Stimulated activated CD4-positive, alpha-beta T cell treated with anti-CD3 and anti-CD28 coated beads, Interleukin-4, amount 100 ng/mL, for 24 hours (primary cell): ENCODE data around the gene ZNF547.

Experiments
- DNase-seq: peaks from one replicate; pipeline ENCODE4 v3.0.0-alpha.2; 2020

Gene ZNF547

GRCh38 chr19:57376151-57376550, 12.8 kb downstream of the ZNF547 start:
- DNase-seq: no peak

DNA sequence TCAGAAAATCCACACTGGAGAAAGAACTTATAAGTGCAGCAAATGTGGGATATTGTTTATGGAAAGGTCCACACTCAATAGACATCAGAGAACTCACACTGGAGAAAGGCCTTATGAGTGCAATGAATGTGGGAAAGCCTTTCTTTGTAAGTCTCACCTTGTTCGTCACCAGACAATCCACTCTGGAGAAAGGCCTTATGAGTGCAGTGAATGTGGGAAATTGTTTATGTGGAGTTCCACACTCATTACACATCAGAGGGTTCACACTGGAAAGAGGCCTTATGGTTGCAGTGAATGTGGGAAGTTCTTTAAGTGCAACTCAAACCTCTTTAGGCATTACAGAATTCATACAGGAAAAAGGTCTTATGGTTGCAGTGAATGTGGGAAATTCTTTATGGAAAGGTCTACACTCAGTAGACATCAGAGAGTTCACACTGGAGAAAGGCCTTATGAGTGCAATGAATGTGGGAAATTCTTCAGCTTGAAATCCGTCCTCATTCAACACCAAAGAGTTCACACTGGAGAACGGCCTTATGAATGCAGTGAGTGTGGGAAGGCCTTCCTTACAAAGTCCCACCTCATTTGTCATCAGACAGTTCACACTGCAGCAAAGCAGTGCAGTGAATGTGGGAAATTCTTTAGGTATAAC, 14.3 kb downstream of the ZNF547 start:
- no peak for DNase-seq

- no peak for DNase-seq
These were observed 17.6 kb downstream of the ZNF547 start for GRCh38 chr19:57380923-57381322.

GRCh38 chr19:57382806-57383488, 19.6 kb downstream of the ZNF547 start:
- no peak for DNase-seq

- no peak for DNase-seq
These were observed 25.9 kb downstream of the ZNF547 start for GRCh38 chr19:57389194-57389729.

DNA sequence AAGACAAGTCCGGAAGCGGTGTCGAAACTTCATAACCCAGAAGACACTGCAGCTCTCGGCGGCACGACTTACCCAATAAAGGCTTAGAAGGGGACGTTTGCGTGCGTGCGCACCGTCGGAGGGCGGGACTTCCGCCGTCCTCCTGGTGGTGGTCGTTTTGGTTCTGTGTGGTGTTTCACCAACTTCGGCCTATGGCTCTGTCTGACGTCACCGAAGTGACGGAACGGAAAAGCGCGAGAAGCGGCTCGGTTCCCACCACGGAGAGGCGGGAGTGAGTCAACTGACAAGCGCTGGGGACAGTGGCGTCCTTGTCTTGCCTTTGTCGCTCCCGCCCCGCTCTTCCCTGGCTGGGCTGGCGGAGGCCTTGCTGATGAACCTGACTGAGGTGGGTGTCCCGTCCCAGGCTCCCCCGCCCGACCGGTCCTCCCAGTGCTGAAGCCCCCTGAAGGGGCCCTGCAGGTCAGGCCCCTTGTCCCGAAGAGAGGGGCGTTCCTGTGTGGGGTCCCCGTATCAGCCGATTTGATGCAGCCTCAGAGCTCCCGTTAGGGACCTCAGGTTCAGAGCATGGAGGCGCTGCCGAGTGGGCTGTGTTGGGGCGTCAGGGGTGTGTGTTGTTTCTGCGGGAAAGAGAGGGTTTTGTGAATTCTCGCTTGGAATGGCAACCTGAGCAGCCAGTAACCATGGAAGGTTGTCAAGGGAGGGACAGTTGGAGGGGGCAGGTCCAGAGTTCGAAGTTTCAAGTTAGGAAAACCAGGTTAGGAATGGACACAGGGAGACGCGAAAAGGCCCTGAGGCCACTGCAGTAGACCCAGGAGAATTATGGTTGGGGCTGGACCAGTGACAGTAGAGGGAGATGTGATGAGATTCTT, 26.6 kb downstream of the ZNF547 start, which contains the start of gene ZNF548:
Gene ZNF548 (plus strand): TSS at position 125 of the 869 bp plus-strand sequence. CDS start 246 bp downstream, at position 371.
- DNase-seq: peak; percentile 97

DNA sequence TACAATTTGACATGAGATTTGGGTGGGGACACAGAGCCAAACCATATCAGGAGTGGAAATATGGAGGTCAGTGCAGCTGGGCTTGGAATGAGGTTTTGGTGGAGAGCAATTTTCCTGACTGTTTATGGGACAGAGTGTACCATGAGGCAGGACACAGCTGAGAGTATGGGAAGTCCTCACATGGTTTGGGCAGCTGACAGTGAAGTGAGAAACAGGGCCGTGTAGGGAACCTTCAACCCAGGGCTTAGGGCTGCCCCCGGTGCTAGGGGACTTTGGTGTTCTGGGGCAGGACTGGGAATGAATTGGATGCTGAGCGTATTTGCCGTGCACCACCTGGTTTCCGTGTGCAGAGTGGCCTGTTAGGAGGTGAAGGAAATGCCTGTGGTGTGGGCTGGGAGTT, 32.4 kb downstream of the ZNF547 start:
- no peak for DNase-seq

DNA sequence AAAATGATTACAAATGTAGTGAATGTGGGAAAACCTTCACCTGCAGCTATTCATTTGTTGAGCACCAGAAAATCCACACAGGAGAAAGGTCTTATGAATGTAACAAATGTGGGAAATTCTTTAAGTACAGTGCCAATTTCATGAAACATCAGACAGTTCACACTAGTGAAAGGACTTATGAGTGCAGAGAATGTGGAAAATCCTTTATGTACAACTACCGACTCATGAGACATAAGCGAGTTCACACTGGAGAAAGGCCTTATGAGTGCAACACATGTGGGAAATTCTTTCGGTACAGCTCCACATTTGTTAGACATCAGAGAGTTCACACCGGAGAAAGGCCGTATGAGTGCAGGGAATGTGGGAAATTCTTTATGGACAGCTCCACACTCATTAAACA, 35.5 kb downstream of the ZNF547 start:
- no peak for DNase-seq

DNA sequence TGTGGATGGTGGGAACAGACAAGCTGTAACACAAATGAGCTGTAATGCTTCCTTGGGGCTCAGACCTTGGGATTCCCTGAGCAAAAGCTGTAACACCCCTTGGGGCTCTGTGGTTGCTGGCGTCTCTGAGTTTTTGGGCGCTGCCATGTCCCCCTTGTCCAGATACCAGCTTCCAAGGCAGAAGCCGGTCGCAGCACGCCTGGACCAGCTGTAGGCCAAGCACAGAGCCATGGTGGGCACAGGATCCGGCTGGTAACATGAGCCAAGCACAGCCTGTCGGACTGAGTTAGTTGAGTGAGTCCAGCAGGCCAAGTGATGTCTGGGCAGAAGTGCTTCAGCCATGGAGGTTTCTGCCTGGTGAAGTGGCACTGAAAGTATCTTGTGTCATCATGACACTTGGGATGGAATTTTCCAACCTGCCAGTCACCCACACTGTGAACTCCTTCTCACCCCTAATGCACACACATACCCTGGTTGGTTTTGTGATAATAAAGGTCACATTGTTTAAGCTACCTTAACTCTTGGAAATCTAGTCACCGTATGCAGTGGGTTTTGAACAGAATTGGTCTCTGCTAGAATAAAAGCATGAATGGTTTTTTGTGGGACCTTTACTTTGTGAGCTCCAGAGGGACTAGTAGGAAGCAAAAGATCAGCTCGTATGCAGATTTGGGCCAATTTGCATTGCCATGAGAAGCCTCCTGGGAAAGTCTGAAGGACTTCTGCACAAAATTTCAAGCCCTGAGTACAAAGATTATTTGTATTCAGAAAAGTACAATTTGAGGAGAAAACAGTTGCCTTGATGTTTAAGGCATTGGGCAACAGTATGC, 40.6 kb downstream of the ZNF547 start:
- DNase-seq: no peak

DNA sequence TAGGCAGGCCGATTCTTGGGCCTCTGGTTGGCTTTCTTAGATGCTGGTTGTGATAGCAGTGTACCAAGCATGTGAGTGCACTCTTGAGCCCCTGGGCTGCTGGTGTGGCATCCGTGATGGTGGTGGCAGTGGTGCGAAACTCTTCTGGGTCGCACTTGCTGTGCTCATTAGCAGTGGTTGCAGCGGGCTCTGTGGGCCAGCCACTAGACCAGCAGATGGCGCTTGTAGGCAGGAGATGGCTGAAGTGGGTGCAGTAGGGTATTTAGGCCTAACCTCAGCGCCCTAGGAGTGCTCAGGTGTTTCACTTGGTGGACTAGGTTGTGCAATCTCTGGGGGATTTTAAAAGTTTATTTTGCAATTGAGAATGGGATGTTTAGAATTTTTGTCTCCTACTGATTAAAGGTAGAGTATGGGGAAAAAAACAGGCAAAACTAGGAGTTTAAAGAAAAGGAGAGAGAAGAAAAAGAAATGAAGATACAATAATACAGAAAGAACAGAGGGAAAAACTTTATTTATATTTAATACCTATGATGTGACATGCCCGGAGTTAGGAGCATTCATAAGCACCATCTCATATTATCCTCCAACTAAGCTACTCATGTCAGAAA, 43.3 kb downstream of the ZNF547 start:
- peak; percentile 76 for DNase-seq

DNA sequence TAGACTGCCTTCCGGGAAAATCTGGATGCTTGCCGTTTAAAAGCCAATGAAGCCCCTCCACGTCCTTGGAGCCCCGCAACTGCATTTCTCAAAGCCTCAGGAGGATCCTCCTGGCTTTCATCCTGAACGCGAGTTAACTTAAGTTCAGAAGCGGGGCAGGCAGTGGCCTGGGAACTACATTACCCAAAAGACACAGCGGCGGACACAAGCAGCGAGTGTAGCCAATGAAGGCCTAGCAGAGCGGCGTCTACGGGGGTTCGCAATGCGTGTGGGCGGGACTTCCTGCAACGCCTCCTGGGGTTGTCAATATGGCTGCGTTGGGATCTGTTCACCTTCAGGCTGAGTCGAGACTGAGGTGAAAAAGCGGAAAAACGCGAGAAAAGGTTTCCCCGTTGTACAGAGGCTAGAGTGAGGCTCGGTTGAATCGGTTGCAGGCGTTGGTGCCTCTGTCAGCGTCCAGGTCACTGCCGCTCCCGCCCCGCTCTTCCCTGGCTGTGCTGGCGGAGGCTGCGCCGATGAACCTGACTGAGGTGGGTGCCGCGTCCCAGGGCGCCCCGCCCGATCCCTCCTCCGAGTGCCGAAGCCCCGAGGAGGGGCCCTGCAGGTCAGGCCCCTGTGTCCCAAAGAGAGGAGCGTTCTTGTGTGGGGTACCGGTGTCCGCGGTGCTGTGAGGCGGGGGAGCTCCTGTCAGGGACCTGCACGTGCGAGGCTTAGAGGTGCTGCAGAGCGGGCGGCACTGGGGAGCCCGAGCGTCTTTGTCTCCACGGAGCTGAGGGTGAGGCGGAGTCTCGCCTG, 47.7 kb downstream of the ZNF547 start, which contains the start of gene ZNF17:
Gene ZNF17 (plus strand): TSS at position 285 of the 795 bp plus-strand sequence. CDS start 2,455 bp downstream, outside the sequence.
- peak; percentile 96 for DNase-seq

- DNase-seq: no peak
These were observed 56.1 kb downstream of the ZNF547 start for GRCh38 chr19:57419439-57419838.

DNA sequence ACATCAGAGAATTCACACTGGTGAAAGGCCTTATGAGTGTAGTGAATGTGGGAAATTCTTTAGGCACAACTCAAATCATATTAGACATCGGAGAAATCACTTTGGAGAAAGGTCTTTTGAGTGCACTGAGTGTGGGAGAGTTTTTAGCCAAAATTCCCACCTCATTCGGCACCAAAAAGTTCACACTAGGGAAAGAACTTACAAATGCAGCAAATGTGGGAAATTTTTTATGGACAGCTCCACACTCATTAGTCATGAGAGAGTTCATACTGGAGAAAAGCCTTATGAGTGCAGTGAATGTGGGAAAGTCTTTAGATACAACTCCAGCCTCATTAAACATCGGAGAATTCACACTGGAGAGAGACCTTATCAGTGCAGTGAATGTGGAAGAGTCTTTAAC, 57.7 kb downstream of the ZNF547 start:
- DNase-seq: no peak
